Upper lobe of left lung (tissue), 4 donors: ENCODE measurements around the gene SLC8A3.

Experiments used
- CTCF ChIP-seq, 6 experiments: fragments of 450-650 bp in 4 of 6; fragments of 200-600 bp in 2 of 6; sonication (generic) in 2 of 6; IDR thresholded peaks; one replicate each; pipeline ENCODE4 v1.5.1; 2016 to 2019; ENCODE audit warnings: antibody characterized with exemption in 6 of 6
- EP300 ChIP-seq, 4 donors: sonication (generic); formaldehyde crosslinking; IDR thresholded peaks; one replicate each; pipeline ENCODE4 v1.5.1; 2017; ENCODE audit warnings: antibody characterized with exemption in 4 of 4, control low read depth in 2 of 4
- POLR2A ChIP-seq, 4 donors: fragments of 450-650 bp; IDR thresholded peaks; one replicate each; pipeline ENCODE4 v1.5.1; 2016 to 2017; ENCODE audit warnings: antibody characterized with exemption in 4 of 4, mild to moderate bottlenecking in 2 of 4
- POLR2AphosphoS5 ChIP-seq, 2 donors: sonication (generic); formaldehyde crosslinking; IDR thresholded peaks; one replicate each; pipeline ENCODE4 v1.5.1; 2017; ENCODE audit warnings: antibody characterized with exemption in 2 of 2

GRCh38 chr14:70064136-70064865, 124.5 kb downstream of the SLC8A3 start:
- no peak for TF ChIP-seq CTCF (IDR thresholded peaks at IDR 0.05)
- TF ChIP-seq POLR2A (IDR thresholded peaks at IDR 0.05), result no peak
- no peak for TF ChIP-seq EP300 (IDR thresholded peaks at IDR 0.05)
- no peak for TF ChIP-seq POLR2AphosphoS5 (IDR thresholded peaks at IDR 0.05)
